HG02588 (cell line): ENCODE measurements around the gene MDC1.
A peak's percentile ranks its signal among the peaks of the same experiment; 100 is the strongest.
"Not testable (repeated sequence)": the region's sequence is repeated elsewhere in the genome, so short reads cannot be mapped to it uniquely, and the experiment has no call there.

Experiments used
- ATAC-seq: cut with Tn5 transposase; IDR thresholded peaks from one replicate; pipeline ENCODE4 v1.9.1; 2021; ENCODE audit warnings: mild to moderate bottlenecking, moderate library complexity; ENCODE audit not compliant: unreplicated experiment

The MDC1 gene

DNA sequence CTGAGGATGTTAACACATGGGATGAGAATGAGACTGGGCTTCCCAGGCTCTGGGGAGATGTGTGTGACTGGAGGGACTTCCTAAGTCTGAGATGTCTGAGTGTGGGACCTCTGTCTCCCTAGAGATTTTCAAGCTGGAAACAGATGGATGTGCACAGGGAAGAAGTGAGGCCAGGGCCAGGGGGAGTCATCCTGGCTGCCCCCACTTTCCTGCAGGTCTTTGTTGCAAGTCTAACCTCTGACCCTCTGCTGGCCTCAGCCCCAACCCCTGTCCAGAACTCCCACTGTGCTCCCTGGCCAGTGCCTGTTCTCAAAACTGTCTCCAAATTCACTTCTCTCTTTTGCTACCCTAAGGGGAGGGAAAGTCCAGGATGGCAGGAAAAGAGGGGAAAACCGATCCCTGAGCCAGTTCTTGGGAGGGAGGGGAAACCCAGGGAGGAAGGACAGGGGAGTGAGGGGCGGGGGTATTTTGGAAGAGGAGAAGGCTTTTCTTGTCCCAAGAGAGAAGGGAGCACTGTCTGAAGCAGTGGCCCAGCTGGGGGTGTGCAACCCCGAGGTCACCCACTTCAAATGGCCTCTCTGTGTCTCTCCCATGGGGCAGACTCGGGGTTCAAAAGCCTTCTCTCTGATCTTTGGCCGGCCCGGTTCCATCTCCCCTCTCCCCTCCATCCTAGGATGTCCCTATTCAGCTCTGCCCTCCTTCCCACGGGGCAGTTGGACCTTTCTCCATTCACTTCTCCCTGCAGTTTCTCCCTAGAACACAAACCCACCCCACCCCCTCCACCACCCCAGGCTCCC, 33.7 kb downstream of the MDC1 start:
- ATAC-seq, result no peak

DNA sequence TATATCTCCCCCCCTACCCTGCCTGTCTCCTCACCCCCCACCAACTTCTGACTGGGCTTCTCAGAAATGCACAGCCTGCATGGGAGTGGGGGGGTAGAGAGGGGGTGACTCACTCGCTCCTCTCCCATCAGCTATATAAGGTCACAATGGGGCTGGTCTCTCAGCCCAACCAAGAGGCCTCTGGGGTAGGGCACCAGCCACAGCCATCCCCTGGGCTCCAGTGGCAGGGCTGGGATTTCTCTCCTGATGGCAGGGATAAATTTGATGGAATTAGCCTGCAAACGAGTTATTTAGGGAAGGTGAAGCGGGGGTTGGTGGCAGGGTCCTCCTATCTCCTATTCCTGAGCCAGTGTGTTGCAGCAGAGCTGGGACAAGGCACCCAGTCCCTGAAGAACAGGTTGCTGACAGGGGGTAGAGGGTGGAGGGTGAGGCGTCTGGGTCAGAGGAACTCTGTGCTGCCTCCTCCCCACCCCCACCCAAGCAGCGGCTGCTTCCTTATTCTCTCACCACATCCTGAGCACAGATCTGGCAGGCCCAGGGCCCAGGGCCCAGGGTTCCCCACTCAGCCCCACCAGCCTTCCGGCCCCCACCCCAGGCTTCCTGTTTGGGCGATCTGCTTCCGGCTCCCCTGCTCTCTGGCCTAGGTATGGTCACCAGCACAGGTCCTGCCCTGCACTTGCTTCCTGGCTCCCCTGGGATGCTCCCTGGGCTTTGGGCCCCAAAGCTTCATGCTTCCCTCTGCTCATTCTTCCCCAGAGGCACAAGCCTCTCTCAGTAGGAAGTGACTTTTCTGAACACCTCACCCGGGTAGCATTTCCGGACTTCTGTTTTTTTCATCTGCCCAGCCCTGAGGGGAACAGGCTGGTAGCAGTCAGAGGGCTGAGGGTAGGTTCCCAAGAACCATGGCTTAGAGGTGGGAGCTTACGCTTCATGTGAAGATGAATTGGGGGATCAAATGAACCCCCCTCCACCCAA, 34.7 kb downstream of the MDC1 start:
- peak; percentile 37 for ATAC-seq

- ATAC-seq, result no peak
Measured at GRCh38 chr6:30681766-30682142, 35.3 kb downstream of the MDC1 start.

DNA sequence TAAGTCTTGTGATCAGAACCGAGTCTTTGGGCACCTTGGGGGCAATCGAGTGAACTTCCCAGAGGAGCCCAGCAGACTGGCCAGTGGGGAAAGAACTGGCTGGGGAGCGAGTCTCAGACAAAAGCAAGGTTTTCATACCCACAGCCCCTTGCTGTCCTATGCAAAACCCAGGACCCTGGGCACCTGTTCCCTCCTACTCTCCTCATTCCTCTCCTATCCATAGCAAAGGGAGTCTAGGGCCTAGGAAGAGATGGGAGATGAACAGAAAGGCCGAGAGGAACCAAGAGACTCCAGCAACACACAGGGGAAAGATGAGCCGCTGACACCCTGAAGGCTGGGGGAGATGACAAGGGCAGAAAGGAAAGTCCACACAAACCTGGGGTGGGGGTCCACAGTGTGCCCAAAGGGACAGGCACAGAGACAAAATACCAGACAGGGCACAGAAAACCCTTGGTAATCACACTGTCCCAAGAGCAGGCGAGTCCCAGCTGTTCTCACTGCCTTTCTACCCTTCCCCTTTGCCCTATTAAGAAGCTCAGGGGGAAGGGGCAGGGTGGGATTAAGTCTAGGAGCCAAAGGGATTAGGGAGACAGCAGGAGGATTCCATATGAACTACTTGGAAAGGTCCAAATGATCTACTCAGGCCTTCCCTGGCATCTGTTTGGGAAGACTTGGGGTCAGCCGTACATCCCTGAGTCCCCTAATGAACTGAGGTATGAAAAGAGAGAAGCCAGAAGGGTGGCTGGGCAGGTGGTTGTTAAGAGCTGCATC, 37.1 kb downstream of the MDC1 start:
- no peak for ATAC-seq

DNA sequence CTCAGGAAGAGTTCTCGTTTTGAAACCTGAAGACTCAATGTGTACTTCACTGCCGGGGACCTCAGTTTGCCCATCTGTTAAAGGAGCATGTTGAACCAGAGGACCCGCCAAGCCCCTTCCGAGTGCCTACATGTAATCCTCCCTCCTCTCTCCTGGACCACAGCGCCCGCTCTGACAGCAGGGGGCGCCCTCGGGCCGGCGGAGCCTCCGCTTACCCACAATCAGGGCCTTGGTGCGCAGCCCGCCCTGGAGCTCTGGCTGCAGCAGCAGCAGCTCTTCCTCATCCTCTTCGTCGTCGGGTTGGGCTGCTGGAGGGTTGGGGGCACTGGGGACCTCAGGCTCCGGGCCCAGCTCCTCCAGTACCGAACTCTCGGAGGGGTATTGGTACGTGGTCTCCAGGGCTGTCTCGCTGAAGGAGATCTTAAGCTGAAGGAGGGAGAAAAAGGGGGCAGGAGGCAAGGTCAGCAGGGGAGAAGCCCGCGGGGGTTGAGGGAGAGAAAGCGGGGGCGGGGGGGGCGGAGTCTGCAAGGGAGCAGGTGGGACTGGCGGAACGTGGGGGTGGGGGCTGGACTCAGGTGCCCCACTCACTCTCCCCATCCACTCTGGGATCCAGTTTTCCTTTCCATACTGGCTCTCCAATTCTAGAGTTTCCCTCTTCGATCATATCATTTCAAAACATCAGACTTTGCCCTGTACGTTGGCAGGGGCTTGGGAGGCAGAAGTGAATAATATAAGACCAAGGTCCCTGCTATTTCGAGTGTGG, 37.9 kb downstream of the MDC1 start:
- no peak for ATAC-seq

DNA sequence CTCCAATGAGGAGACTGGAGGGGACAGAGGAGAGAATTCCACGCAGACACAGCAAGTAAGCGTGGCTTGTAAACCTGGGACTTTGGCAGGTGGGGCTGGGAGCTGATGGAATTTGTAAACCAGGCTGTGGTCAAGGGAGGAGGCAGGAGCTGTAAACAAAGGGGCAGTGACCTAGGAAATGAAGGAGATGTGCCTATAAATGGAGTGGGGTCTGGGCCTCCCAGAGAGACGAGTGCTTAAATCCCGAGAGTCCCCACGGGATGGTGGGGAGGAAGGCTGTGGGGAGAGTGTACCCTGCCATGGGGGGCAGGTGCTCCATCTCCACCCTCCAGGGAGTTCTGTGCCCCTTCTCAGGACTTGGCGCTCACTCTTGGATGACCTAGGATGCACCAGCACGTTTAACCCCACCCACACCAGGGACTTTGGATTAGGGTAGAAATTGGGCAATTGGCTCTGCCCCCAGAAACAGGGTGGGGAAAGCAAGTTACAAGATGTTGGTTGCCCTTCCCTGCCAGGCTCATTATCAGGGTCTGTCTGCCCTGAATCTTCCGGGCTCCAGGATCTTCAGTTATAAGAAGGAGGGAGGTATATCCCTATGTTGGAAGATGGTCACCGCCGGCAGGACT, 40.3 kb downstream of the MDC1 start:
- no peak for ATAC-seq

GRCh38 chr6:30672445-30673253, 44.4 kb downstream of the MDC1 start, which contains the start of gene DHX16:
TSS of gene DHX16 (minus strand) at chr6:30673006. CDS start at chr6:30672841, 165 bp downstream.
- ATAC-seq, result peak; percentile 60

DNA sequence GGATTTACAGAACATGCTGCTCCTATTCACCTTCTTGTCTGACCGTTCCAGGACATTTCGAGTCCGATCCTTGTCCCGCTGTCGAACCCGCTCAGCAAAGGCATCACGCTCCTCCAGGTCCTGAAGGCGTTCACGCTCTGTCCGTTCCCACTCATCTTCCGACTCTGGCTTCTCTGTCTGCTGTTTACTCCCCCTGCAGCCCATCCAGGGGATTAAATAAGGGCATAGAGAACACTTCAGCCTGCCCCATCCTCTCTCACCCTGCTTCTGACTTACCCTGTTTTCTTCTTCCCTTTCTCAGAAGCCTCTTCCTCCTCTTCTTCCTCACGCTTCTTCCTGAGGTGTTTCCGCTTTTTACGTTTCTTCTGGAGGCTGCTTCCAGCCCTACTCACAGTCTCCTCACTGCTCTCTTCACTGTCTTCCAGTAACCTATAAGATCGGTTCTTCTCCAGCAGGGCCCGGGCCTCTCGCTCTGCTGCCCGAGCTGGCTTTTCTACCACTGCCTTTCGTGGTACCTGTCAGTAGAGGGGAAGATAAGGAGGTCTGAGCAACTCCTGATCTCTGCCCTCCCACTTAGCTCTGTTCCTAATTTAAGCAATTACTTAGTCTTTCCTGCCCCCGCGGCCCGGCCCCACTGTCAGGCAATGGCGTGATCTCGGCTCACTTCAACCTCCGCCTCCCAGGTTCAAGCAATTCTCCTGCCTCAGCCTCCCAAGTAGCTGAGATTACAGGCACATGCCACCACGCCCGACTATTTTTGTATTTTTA, 46.1 kb downstream of the MDC1 start:
- no peak for ATAC-seq

DNA sequence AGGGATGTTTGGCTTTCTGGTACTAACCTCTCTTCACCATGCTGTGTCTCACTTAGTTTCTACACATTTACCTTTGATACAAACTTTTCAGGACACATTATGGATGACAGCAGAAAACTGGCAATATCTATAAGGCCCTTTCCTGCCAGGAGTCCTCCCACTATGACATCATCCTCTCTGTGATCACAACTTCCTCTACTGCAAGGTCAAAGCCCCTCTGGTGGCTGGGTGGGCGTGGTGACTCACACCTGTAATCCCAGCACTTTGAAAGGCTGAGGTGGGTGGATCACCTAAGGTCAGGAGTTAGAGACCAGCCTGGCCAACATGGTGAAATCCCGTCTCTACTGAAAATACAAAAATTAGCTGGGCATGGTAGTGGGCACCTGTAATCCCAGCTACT, 50.8 kb downstream of the MDC1 start:
- ATAC-seq, result not testable (repeated sequence)

GRCh38 chr6:30664994-30665767, 51.9 kb downstream of the MDC1 start:
- no peak for ATAC-seq

DNA sequence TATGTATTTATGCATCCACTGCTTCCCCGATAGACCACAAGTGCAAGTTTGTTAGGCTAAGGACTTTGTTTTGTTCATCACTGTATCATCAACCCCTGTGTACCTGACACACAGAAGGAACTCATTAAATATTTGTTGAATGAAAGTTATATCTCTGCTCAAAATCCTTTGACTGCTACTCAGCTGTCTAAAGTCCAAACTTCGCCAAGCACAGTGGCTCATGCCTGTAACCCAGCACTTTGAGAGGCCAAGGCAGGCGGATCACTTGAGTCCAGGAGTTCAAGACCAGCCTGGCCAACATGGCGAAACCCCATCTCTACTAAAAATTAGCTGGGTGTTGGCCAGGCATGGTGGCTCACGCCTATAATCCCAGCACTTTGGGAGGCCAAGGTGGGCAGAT, 59.2 kb downstream of the MDC1 start:
- ATAC-seq, result not testable (repeated sequence)

- ATAC-seq, result no peak
Measured at GRCh38 chr6:30657454-30657853, 59.6 kb downstream of the MDC1 start.

- ATAC-seq, result no peak
Measured at GRCh38 chr6:30656513-30656912, 60.6 kb downstream of the MDC1 start.

DNA sequence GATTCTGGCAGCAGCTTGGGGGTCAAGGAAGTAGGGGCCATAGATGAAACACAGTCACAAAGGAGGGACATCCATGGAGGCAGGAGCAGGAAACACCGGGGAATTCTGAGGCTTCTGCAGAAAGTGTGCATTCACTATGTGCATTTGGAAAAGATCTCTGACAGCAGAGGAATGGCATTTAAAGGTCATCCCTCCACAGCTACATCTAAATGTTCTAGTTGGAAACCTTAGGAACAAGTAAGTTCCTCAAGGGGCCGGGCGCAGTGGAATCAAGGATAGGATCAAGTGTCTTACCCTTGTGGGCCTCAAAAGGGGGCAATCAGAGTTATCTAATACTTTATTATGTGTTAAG, 61.4 kb downstream of the MDC1 start:
- ATAC-seq, result no peak

- ATAC-seq, result no peak
Measured at GRCh38 chr6:30654798-30655742, 62.0 kb downstream of the MDC1 start.

- no peak for ATAC-seq
Measured at GRCh38 chr6:30651143-30651542, 65.9 kb downstream of the MDC1 start.
